PFSK-1 (cell line): ENCODE data around the gene CXCL13.

Source experiments
- FOXP2 ChIP-seq: optimal IDR thresholded peaks from 2 replicates; pipeline ENCODE3; 2011; ENCODE audit warnings: borderline replicate concordance, control low read depth, inconsistent platforms; ENCODE audit not compliant: insufficient read depth; ENCODE audit errors: extremely low read length, extremely low read depth
- POLR2AphosphoS5 ChIP-seq: IDR thresholded peaks from 2 replicates; pipeline ENCODE4 v1.6.1; 2012; ENCODE audit warnings: low read depth, mild to moderate bottlenecking, control low read depth, low read length, moderate library complexity
- REST ChIP-seq, 2 experiments: IDR thresholded peaks; 2 replicates each; pipeline versions ENCODE4 v1.6.1 to v1.8.0; 2011 to 2012; ENCODE audit warnings: low read depth in 2 of 2, low read length in 2 of 2, control low read depth in 1 of 2, inconsistent platforms in 1 of 2, mild to moderate bottlenecking in 1 of 2, moderate library complexity in 1 of 2; ENCODE audit not compliant: insufficient read depth in 1 of 2
- SIN3A ChIP-seq: IDR thresholded peaks from 2 replicates; pipeline ENCODE4 v1.6.1; 2012; ENCODE audit warnings: mild to moderate bottlenecking, low read length, moderate library complexity, borderline replicate concordance; ENCODE audit not compliant: insufficient read depth
- TAF1 ChIP-seq: IDR thresholded peaks from 2 replicates; pipeline ENCODE4 v1.6.1; 2012; ENCODE audit warnings: low read length, control low read depth, borderline replicate concordance; ENCODE audit not compliant: insufficient read depth

GRCh38 chr4:77629885-77630284 lies 24.3 kb downstream of the CXCL13 start:
- TF ChIP-seq SIN3A (no peak), TAF1 (no peak), REST (IDR thresholded peaks at IDR 0.05; ENCODE audit: insufficient read depth in 1 of 2, low read depth in 2 of 2, low read length in 2 of 2) (no peak), POLR2AphosphoS5 (no peak), FOXP2 (no peak)
